Mucosa of rectum (tissue), 2 donors: Measurements from ENCODE around the gene MAD2L1.

Experiments used
- H3K27ac ChIP-seq, 2 donors: one replicate each; pipeline ENCODE4 v1.7.0; 2013; ENCODE audit warnings: inconsistent platforms in 2 of 2, low read depth in 2 of 2, low read length in 2 of 2
- H3K27me3 ChIP-seq, 2 donors: one replicate each; pipeline ENCODE4 v1.7.0; 2013; ENCODE audit warnings: low read length in 2 of 2; ENCODE audit not compliant: control insufficient read depth in 2 of 2, insufficient read depth in 2 of 2
- H3K36me3 ChIP-seq, 2 donors: one replicate each; pipeline ENCODE4 v1.7.0; 2013; ENCODE audit warnings: low read length in 2 of 2; ENCODE audit not compliant: control insufficient read depth in 2 of 2, insufficient read depth in 2 of 2
- H3K4me1 ChIP-seq, 2 donors: one replicate each; pipeline ENCODE4 v1.7.0; 2013; ENCODE audit warnings: low read length in 2 of 2, mild to moderate bottlenecking in 1 of 2; ENCODE audit not compliant: control insufficient read depth in 2 of 2, insufficient read depth in 2 of 2
- H3K4me3 ChIP-seq, 2 donors: one replicate each; pipeline ENCODE4 v1.7.0; 2013; ENCODE audit warnings: low read length in 2 of 2
- H3K9ac ChIP-seq, 2 donors: one replicate each; pipeline ENCODE4 v1.7.0; 2013; ENCODE audit warnings: low read length in 2 of 2, low read depth in 1 of 2, mild to moderate bottlenecking in 1 of 2
- H3K9me3 ChIP-seq, 2 donors: one replicate each; pipeline ENCODE4 v1.7.0; 2013; ENCODE audit warnings: low read length in 2 of 2; ENCODE audit not compliant: control insufficient read depth in 2 of 2
- donor health status: healthy.
- donor health status: Normal muscosa, but diverticular disease.

The MAD2L1 gene

GRCh38 chr4:120062663-120063195 lies 3.9 kb downstream of the MAD2L1 start:
- no peak overlapping the region for H3K9ac ChIP-seq
- H3K27me3 ChIP-seq: no peaks in the 10 kb centered on the region
- no peaks in the 10 kb centered on the region for H3K9me3 ChIP-seq
- no peak overlapping the region for H3K4me3 ChIP-seq
- H3K4me1 ChIP-seq: peaks cover 6 to 10% of the 10 kb centered on the region in 2 donors
- no peak overlapping the region for H3K27ac ChIP-seq
- no peaks in the 10 kb centered on the region for H3K36me3 ChIP-seq

- Histone ChIP-seq H3K9ac (no peak overlapping the region), H3K27me3 (no peaks in the 10 kb centered on the region), H3K9me3 (no peaks in the 10 kb centered on the region), H3K4me1 (peaks cover 4 to 16% of the 10 kb centered on the region in 2 donors), H3K4me3 (no peak overlapping the region), H3K27ac (no peak overlapping the region), H3K36me3 (no peaks in the 10 kb centered on the region)
Observed at GRCh38 chr4:120059036-120059435, 7.6 kb downstream of the MAD2L1 start.

- Histone ChIP-seq H3K27ac (no peak overlapping the region), H3K4me3 (no peak overlapping the region), H3K9me3 (no peaks in the 10 kb centered on the region), H3K36me3 (no peaks in the 10 kb centered on the region), H3K27me3 (no peaks in the 10 kb centered on the region), H3K4me1 (peaks cover 4 to 16% of the 10 kb centered on the region in 2 donors), H3K9ac (no peak overlapping the region)
Observed at GRCh38 chr4:120057416-120057815, 9.2 kb downstream of the MAD2L1 start.

- H3K4me3 ChIP-seq: peak overlapping the region in 1 of 2 donors; percentile 14
- peaks cover 4 to 16% of the 10 kb centered on the region in 2 donors for H3K4me1 ChIP-seq
- H3K9ac ChIP-seq: peak overlapping the region in 1 of 2 donors; percentile 12
- no peaks in the 10 kb centered on the region for H3K36me3 ChIP-seq
- H3K27ac ChIP-seq: peak overlapping the region; percentile 33 to 71
- no peaks in the 10 kb centered on the region for H3K27me3 ChIP-seq
- no peaks in the 10 kb centered on the region for H3K9me3 ChIP-seq
Observed at GRCh38 chr4:120056246-120056645, 10.4 kb downstream of the MAD2L1 start.

GRCh38 chr4:120055795-120056194 lies 10.9 kb downstream of the MAD2L1 start:
- Histone ChIP-seq H3K4me3 (peak overlapping the region in 1 of 2 donors; percentile 14), H3K27me3 (no peaks in the 10 kb centered on the region), H3K4me1 (peaks cover 4 to 16% of the 10 kb centered on the region in 2 donors), H3K36me3 (no peaks in the 10 kb centered on the region), H3K9me3 (no peaks in the 10 kb centered on the region), H3K9ac (peak overlapping the region in 1 of 2 donors; percentile 12), H3K27ac (peak overlapping the region; percentile 33 to 71)

GRCh38 chr4:120055162-120055561 lies 11.5 kb downstream of the MAD2L1 start:
- no peak overlapping the region for H3K27ac ChIP-seq
- H3K4me1 ChIP-seq: peaks cover 4 to 16% of the 10 kb centered on the region in 2 donors
- no peak overlapping the region for H3K4me3 ChIP-seq
- H3K9me3 ChIP-seq: no peaks in the 10 kb centered on the region
- H3K36me3 ChIP-seq: no peaks in the 10 kb centered on the region
- H3K9ac ChIP-seq: no peak overlapping the region
- H3K27me3 ChIP-seq: no peaks in the 10 kb centered on the region

GRCh38 chr4:120053911-120054310 lies 12.7 kb downstream of the MAD2L1 start:
- H3K9ac ChIP-seq: no peak overlapping the region
- H3K4me1 ChIP-seq: peaks cover 4 to 16% of the 10 kb centered on the region in 2 donors
- H3K27ac ChIP-seq: no peak overlapping the region
- H3K4me3 ChIP-seq: no peak overlapping the region
- no peaks in the 10 kb centered on the region for H3K36me3 ChIP-seq
- H3K27me3 ChIP-seq: no peaks in the 10 kb centered on the region
- no peaks in the 10 kb centered on the region for H3K9me3 ChIP-seq

- Histone ChIP-seq H3K27me3 (no peaks in the 10 kb centered on the region), H3K4me3 (no peak overlapping the region), H3K9me3 (no peaks in the 10 kb centered on the region), H3K27ac (no peak overlapping the region), H3K4me1 (peaks cover 4 to 16% of the 10 kb centered on the region in 2 donors), H3K36me3 (no peaks in the 10 kb centered on the region), H3K9ac (no peak overlapping the region)
Observed at GRCh38 chr4:120052856-120053255, 13.8 kb downstream of the MAD2L1 start.

GRCh38 chr4:120051253-120051652 lies 15.4 kb downstream of the MAD2L1 start:
- Histone ChIP-seq H3K4me3 (no peak overlapping the region), H3K9ac (no peak overlapping the region), H3K27me3 (no peaks in the 10 kb centered on the region), H3K9me3 (no peaks in the 10 kb centered on the region), H3K4me1 (peaks cover 4 to 16% of the 10 kb centered on the region in 2 donors), H3K27ac (no peak overlapping the region), H3K36me3 (no peaks in the 10 kb centered on the region)

GRCh38 chr4:120049732-120050494 lies 16.7 kb downstream of the MAD2L1 start:
- no peak overlapping the region for H3K9ac ChIP-seq
- no peaks in the 10 kb centered on the region for H3K27me3 ChIP-seq
- peaks cover 0 to 5% of the 10 kb centered on the region in 2 donors for H3K4me1 ChIP-seq
- H3K9me3 ChIP-seq: no peaks in the 10 kb centered on the region
- peak overlapping the region; percentile 25 to 61 for H3K4me3 ChIP-seq
- peak overlapping the region in 1 of 2 donors; percentile 61 for H3K27ac ChIP-seq
- H3K36me3 ChIP-seq: no peaks in the 10 kb centered on the region
